PFSK-1 (cell line): Measurements from ENCODE around the gene KLF7.

Experiments used
- POLR2AphosphoS5 ChIP-seq: IDR thresholded peaks from 2 replicates; pipeline ENCODE4 v1.6.1; 2012; ENCODE audit warnings: low read depth, mild to moderate bottlenecking, control low read depth, low read length, moderate library complexity
- SIN3A ChIP-seq: IDR thresholded peaks from 2 replicates; pipeline ENCODE4 v1.6.1; 2012; ENCODE audit warnings: mild to moderate bottlenecking, low read length, moderate library complexity, borderline replicate concordance; ENCODE audit not compliant: insufficient read depth
- TAF1 ChIP-seq: IDR thresholded peaks from 2 replicates; pipeline ENCODE4 v1.6.1; 2012; ENCODE audit warnings: low read length, control low read depth, borderline replicate concordance; ENCODE audit not compliant: insufficient read depth
- TF ChIP-seq, protein P1 (sequence below), 2 experiments: IDR thresholded peaks; 2 replicates each; pipeline versions ENCODE4 v1.6.1 to v1.8.0; 2011 to 2012; ENCODE audit warnings: low read depth in 2 of 2, low read length in 2 of 2, control low read depth in 1 of 2, inconsistent platforms in 1 of 2, mild to moderate bottlenecking in 1 of 2, moderate library complexity in 1 of 2; ENCODE audit not compliant: insufficient read depth in 1 of 2

DNA sequence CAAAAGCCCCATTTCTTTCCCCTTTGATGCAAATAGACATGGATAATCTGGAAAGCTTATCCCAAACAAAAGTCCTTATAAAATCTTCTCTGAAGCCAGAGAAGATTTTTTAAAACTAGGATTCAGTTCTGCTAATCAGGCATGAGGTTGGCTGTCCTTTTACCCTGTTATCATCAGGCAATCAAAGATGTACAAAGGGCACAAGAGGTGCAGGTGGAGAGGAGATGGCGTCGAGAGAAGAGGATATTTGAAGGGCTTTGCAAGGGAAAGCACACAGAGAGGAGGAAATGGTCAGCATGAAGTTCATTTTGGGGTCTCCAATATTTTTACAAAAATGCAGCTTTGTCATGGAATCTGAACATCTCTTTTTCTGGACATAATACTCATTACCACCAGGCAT is 88.5 kb downstream of the KLF7 start:
- no peak for TF ChIP-seq TAF1
- TF ChIP-seq, protein P1, sequence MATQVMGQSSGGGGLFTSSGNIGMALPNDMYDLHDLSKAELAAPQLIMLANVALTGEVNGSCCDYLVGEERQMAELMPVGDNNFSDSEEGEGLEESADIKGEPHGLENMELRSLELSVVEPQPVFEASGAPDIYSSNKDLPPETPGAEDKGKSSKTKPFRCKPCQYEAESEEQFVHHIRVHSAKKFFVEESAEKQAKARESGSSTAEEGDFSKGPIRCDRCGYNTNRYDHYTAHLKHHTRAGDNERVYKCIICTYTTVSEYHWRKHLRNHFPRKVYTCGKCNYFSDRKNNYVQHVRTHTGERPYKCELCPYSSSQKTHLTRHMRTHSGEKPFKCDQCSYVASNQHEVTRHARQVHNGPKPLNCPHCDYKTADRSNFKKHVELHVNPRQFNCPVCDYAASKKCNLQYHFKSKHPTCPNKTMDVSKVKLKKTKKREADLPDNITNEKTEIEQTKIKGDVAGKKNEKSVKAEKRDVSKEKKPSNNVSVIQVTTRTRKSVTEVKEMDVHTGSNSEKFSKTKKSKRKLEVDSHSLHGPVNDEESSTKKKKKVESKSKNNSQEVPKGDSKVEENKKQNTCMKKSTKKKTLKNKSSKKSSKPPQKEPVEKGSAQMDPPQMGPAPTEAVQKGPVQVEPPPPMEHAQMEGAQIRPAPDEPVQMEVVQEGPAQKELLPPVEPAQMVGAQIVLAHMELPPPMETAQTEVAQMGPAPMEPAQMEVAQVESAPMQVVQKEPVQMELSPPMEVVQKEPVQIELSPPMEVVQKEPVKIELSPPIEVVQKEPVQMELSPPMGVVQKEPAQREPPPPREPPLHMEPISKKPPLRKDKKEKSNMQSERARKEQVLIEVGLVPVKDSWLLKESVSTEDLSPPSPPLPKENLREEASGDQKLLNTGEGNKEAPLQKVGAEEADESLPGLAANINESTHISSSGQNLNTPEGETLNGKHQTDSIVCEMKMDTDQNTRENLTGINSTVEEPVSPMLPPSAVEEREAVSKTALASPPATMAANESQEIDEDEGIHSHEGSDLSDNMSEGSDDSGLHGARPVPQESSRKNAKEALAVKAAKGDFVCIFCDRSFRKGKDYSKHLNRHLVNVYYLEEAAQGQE (IDR thresholded peaks at IDR 0.05; ENCODE audit: insufficient read depth in 1 of 2, low read depth in 2 of 2, low read length in 2 of 2) = no peak
- TF ChIP-seq POLR2AphosphoS5 = no peak
- TF ChIP-seq SIN3A = no peak
